H9 (cell line): ENCODE results near the gene CDH18. TPM values are rescaled to one million over a fixed set of nuclear protein-coding genes. Genes with fewer than 3 reads are reported as not detected.

Experiments
- DNase-seq: peaks from one replicate; pipeline ENCODE4 v3.0.0-alpha.2; 2017
- H2AFZ ChIP-seq: one replicate; pipeline ENCODE4 v1.6.1; 2013; ENCODE audit warnings: mild to moderate bottlenecking, low read length, control low read depth, moderate library complexity
- H2AK5ac ChIP-seq: 2 replicates; pipeline ENCODE4 v1.6.1; 2013; ENCODE audit warnings: low read length, control low read depth, mixed read lengths; ENCODE audit not compliant: insufficient read length
- H2BK120ac ChIP-seq: one replicate; pipeline ENCODE4 v1.6.1; 2013; ENCODE audit warnings: low read depth, mild to moderate bottlenecking, low read length, control low read depth, inconsistent platforms; ENCODE audit not compliant: poor library complexity, severe bottlenecking
- H2BK12ac ChIP-seq: 2 replicates; pipeline ENCODE4 v1.6.1; 2013; ENCODE audit warnings: low read length, control low read depth, mixed read lengths, low read depth; ENCODE audit not compliant: insufficient read length
- H2BK15ac ChIP-seq: 2 replicates; pipeline ENCODE4 v1.6.1; 2013; ENCODE audit warnings: low read depth, low read length, control low read depth
- H2BK20ac ChIP-seq: one replicate; pipeline ENCODE4 v1.6.1; 2013; ENCODE audit warnings: low read depth, mild to moderate bottlenecking, low read length, control low read depth, inconsistent platforms; ENCODE audit not compliant: poor library complexity, severe bottlenecking
- H2BK5ac ChIP-seq: 2 replicates; pipeline ENCODE4 v1.6.1; 2013; ENCODE audit warnings: low read length, control low read depth, mixed read lengths; ENCODE audit not compliant: insufficient read length
- H3K14ac ChIP-seq: 2 replicates; pipeline ENCODE4 v1.6.1; 2013; ENCODE audit warnings: low read length, control low read depth; ENCODE audit not compliant: insufficient read depth
- H3K18ac ChIP-seq: 2 replicates; pipeline ENCODE4 v1.6.1; 2013; ENCODE audit warnings: low read depth, mild to moderate bottlenecking, mixed read lengths, low read length, control low read depth; ENCODE audit not compliant: insufficient read length
- H3K23ac ChIP-seq: 2 replicates; pipeline ENCODE4 v1.6.1; 2013; ENCODE audit warnings: low read length, control low read depth, mixed read lengths, low read depth; ENCODE audit not compliant: insufficient read length
- H3K23me2 ChIP-seq: 2 replicates; pipeline ENCODE4 v1.6.1; 2013; ENCODE audit warnings: low read depth, mild to moderate bottlenecking, mixed read lengths, low read length, control low read depth; ENCODE audit not compliant: insufficient read length, poor library complexity, severe bottlenecking
- H3K27ac ChIP-seq: 2 replicates; pipeline ENCODE4 v1.5.1; 2013; ENCODE audit warnings: low read length, control low read depth, mixed read lengths, low read depth; ENCODE audit not compliant: insufficient read length
- H3K27me3 ChIP-seq: 2 replicates; pipeline ENCODE4 v1.6.1; 2013; ENCODE audit warnings: low read length, control low read depth, inconsistent platforms; ENCODE audit not compliant: insufficient read depth
- H3K4ac ChIP-seq: 2 replicates; pipeline ENCODE4 v1.6.1; 2013; ENCODE audit warnings: low read depth, mild to moderate bottlenecking, control low read depth, inconsistent platforms, low read length, moderate library complexity
- H3K4me1 ChIP-seq: 2 replicates; pipeline ENCODE4 v1.6.1; 2013; ENCODE audit warnings: low read length, control low read depth, inconsistent platforms; ENCODE audit not compliant: insufficient read depth
- H3K4me2 ChIP-seq: 2 replicates; pipeline ENCODE4 v1.6.1; 2013; ENCODE audit warnings: low read length, control low read depth, mixed read lengths; ENCODE audit not compliant: insufficient read length, insufficient read depth
- H3K56ac ChIP-seq: 2 replicates; pipeline ENCODE4 v1.6.1; 2013; ENCODE audit warnings: low read depth, mild to moderate bottlenecking, mixed read lengths, low read length, control low read depth; ENCODE audit not compliant: insufficient read length
- H3K79me1 ChIP-seq: 2 replicates; pipeline ENCODE4 v1.6.1; 2013; ENCODE audit warnings: low read depth, mild to moderate bottlenecking, moderate library complexity, low read length, control low read depth, inconsistent platforms; ENCODE audit not compliant: insufficient read depth, poor library complexity, severe bottlenecking
- H3K79me2 ChIP-seq: 2 replicates; pipeline ENCODE4 v1.6.1; 2013; ENCODE audit warnings: low read length, control low read depth, inconsistent platforms; ENCODE audit not compliant: insufficient read depth
- H3K9ac ChIP-seq: 2 replicates; pipeline ENCODE4 v1.6.1; 2013; ENCODE audit warnings: low read length, control low read depth, mixed read lengths; ENCODE audit not compliant: insufficient read length; ENCODE audit errors: extremely low read depth
- H3K9me3 ChIP-seq: one replicate; pipeline ENCODE4 v1.6.1; 2013; ENCODE audit warnings: low read depth, low read length, inconsistent platforms; ENCODE audit not compliant: control insufficient read depth
- H3T11ph ChIP-seq: one replicate; pipeline ENCODE4 v1.6.1; 2013; ENCODE audit warnings: mild to moderate bottlenecking, low read length, control low read depth, inconsistent platforms
- H4K20me1 ChIP-seq: one replicate; pipeline ENCODE4 v1.6.1; 2013; ENCODE audit not compliant: control insufficient read depth, insufficient read length, insufficient read depth
- H4K5ac ChIP-seq: 2 replicates; pipeline ENCODE4 v1.6.1; 2013; ENCODE audit warnings: low read depth, mild to moderate bottlenecking, mixed read lengths, low read length, control low read depth; ENCODE audit not compliant: insufficient read length
- H4K8ac ChIP-seq: replicated peaks from 2 replicates; pipeline ENCODE4 v1.6.1; 2013; ENCODE audit warnings: low read length, control low read depth, mixed read lengths, low read depth; ENCODE audit not compliant: insufficient read length
- H4K91ac ChIP-seq: 2 replicates; pipeline ENCODE4 v1.6.1; 2013; ENCODE audit warnings: low read depth, mild to moderate bottlenecking, moderate library complexity, mixed read lengths, low read length, control low read depth; ENCODE audit not compliant: insufficient read length
- H3K27ac Mint-ChIP-seq, 3 experiments: 2 replicates in 2 of 3; 3 replicates in 1 of 3; pipeline ENCODE4 v1.8.0; 2020 to 2021; ENCODE audit warnings: mixed read lengths in 3 of 3, mild to moderate bottlenecking in 1 of 3, moderate library complexity in 1 of 3
- H3K27me3 Mint-ChIP-seq: 2 replicates; pipeline ENCODE4 v1.8.0; 2021; ENCODE audit warnings: low read depth, mild to moderate bottlenecking, moderate library complexity, mixed read lengths
- H3K36me3 Mint-ChIP-seq, 3 experiments: 2 replicates in 2 of 3; 3 replicates in 1 of 3; pipeline ENCODE4 v1.8.0; 2020 to 2021; ENCODE audit warnings: low read depth in 3 of 3, mixed read lengths in 3 of 3; ENCODE audit not compliant: insufficient read depth in 1 of 3
- H3K4me1 Mint-ChIP-seq, 2 experiments: 2 replicates each; pipeline ENCODE4 v1.8.0; 2020; ENCODE audit warnings: mixed read lengths in 2 of 2
- H3K4me3 Mint-ChIP-seq, 2 experiments: 2 replicates in 1 of 2; 3 replicates in 1 of 2; pipeline ENCODE4 v1.8.0; 2020 to 2021; ENCODE audit warnings: mild to moderate bottlenecking in 2 of 2, mixed read lengths in 2 of 2, moderate library complexity in 1 of 2
- H3K9me3 Mint-ChIP-seq, 2 experiments: 2 replicates in 1 of 2; 3 replicates in 1 of 2; pipeline ENCODE4 v1.8.0; 2020; ENCODE audit warnings: mild to moderate bottlenecking in 2 of 2, mixed read lengths in 2 of 2, moderate library complexity in 1 of 2
- CTCF ChIP-seq: fragments of 200-600 bp; sonication (generic); conservative IDR thresholded peaks from 3 replicates; pipeline ENCODE4 v1.8.0; 2021; ENCODE audit warnings: antibody characterized with exemption, mild to moderate bottlenecking
- WGBS: extraction: QIAGEN DNeasy Blood & Tissue Kit; methylation state at CpG from one replicate; pipeline ENCODE4 v1.1.7; 2013; ENCODE audit warnings: missing lambda C conversion rate, low lambda C conversion rate, mixed read lengths; ENCODE audit not compliant: insufficient read length; ENCODE audit errors: extremely low coverage; 5-methylcytosine and 5-hydroxymethylcytosine counted together
- total RNA-seq: library from RNA; stranded (reverse); gene quantifications from 2 replicates; pipeline ENCODE4 v1.2.1, GENCODE V29; 2021

Gene CDH18
- total RNA-seq, 1 experiment from 2014 or later, result not detected

GRCh38 chr5:19975795-19976194 lies 12.2 kb downstream of the CDH18 start:
- Histone ChIP-seq H3K23ac (no peak overlapping the region), H3T11ph (no peak overlapping the region), H2BK12ac (no peak overlapping the region), H3K23me2 (no peaks in the 10 kb centered on the region), H3K56ac (no peak overlapping the region), H3K27ac (no peak overlapping the region), H3K27me3 (no peaks in the 10 kb centered on the region), H3K4me2 (no peak overlapping the region), H3K9me3 (no peaks in the 10 kb centered on the region), H3K14ac (no peak overlapping the region), H4K91ac (no peak overlapping the region), H3K9ac (no peak overlapping the region), H2BK120ac (no peak overlapping the region), H3K18ac (no peak overlapping the region), H2AK5ac (no peak overlapping the region), H3K79me1 (no peaks in the 10 kb centered on the region), H4K20me1 (no peaks in the 10 kb centered on the region), H2AFZ (no peak overlapping the region), H2BK15ac (no peak overlapping the region), H2BK20ac (no peak overlapping the region), H4K8ac (no peak overlapping the region), H2BK5ac (no peak overlapping the region), H3K79me2 (no peaks in the 10 kb centered on the region), H3K4me1 (no peaks in the 10 kb centered on the region), H4K5ac (no peak overlapping the region), H3K4ac (no peak overlapping the region)
- Mint-ChIP-seq H3K27me3 (no peaks in the 10 kb centered on the region), H3K9me3 (no peaks in the 10 kb centered on the region), H3K4me1 (no peaks in the 10 kb centered on the region), H3K4me3 (no peak overlapping the region), H3K36me3 (no peaks in the 10 kb centered on the region), H3K27ac (no peak overlapping the region)
- no peak for TF ChIP-seq CTCF
- no CpG with 5 or more reads among the region's 4 CpGs for WGBS
- no peak for DNase-seq
